SHP77 (cell line): ENCODE measurements around the gene PTPRK.
"Not testable (repeated sequence)": the region's sequence is repeated elsewhere in the genome, so short reads cannot be mapped to it uniquely, and the experiment has no call there.

Experiments used
- DNase-seq, 2 experiments: peaks; one replicate each; lab custom pipeline; 2025; lab: John Stamatoyannopoulos, UW

PTPRK gene

DNA sequence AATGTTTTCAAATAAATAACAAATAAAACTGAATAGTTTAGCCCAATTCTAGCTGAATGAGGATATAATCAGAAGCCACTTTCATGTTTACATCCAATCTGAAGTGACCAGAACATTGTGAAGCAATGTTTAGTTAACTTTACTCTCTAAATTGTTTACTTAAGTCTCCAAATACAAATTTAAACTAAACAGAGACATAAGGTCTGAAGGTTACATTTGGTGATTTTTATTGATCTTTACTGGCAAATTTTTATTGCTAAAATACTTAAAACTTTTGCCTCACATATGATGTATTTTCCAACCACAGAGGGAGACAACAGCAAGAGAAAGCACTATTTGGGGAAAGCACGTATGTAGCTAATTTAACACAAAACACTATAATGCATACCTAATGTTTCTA lies 512.7 kb downstream of the PTPRK start:
- DNase-seq, result no peak

DNA sequence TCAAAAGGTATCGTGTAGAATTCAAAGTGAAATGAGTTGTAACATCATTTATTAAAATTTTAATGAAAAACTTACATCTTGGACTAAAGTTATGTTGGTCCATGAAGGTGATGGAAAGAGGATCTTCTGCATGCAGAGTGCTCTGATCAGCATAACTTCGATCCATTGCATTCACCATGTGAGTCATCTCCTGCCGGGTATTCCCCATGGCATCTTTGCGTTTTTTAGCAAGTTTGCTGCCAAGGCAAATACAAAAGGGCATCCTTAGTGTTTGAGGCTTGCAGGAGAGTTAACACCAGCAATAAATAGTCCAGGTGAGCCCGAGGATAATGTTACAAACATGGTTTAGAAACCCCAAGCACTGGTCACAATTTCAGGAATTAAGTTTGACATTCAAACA lies 515.4 kb downstream of the PTPRK start:
- no peak for DNase-seq

DNA sequence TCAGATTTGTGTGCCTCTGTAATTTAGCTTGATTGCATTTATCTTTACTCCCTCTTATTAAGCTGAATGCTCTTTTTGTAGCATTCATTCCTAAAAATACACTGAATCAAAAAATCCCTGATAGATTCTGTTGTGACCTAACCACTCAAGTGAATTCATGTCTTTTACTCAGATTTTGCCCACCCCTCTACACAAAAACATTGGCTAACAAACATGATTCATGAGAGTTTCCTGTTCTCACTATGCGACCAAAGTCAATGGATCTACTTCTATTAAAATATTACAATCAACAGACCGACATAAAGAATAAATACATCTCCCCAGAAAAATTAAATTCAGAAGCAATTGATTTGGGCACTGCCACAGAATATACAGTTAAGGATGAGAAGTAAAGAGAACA lies 520.0 kb downstream of the PTPRK start:
- DNase-seq, result no peak

DNA sequence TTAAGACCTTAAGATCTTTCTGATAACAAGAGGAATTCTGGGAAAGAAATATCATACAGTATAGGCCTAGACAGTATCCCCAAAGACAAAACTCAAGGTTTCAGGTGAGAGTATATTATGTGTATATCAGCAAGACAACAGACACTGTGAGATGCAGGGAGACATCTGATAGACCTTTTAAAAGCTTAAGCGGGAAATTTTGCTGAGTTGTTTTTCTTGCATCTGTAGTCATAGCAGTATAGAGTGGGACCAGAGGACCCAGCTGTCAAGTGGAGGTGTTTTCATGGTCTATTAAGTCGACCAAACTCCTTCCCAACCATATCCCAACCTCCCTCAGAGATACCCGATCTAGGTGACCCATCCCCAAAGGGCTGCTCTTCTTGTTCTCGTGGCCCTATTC lies 521.4 kb downstream of the PTPRK start:
- no peak for DNase-seq

DNA sequence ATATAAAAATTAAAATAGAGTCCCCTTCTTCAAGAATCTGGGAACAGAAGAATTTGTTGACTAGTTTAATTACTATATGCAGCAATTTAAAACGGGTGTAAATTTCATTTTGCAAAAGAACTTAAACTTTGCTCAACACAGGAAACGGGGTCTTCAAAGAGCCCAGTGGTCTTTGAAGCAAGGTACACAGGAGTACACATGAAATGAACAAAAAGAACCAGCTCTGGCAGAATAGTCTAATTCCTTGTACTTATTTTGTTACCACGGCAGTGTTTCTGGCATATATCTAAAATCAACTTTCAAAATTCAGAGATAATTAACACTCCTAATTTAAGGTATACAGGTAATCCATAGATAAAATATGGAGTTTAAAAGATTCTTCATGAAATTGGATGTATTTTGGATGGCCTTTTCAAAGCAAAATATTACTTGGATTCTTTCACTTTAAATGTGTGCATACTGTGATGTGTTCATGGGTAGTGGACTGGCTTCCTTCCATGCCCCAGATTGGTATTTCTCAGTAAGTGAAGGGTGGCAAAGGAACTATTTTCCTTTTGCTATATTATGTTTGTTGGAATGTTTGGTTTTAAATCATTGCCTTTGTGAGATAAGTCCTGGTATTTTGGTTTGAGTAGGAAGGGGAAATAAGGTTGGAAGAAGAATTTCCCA lies 522.8 kb downstream of the PTPRK start:
- no peak for DNase-seq

DNA sequence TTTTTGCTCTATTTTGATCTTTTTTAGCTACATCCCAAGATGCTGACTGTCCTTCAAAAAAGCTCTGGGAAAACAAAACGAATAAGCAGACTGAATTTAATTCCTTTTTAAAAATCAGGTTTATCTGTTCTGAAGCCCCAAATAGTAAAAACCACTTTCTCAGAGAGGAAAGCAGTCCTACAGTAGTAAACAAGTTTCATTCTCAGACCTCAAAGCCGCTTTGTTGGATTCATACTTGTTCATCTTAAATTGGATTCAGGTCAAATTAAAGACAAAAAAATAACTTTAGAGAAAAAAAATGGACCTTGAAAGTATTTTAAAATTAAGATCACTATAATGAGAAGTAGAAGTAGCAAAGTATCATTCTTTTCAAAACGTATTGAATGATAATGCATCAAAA lies 523.5 kb downstream of the PTPRK start:
- no peak for DNase-seq

DNA sequence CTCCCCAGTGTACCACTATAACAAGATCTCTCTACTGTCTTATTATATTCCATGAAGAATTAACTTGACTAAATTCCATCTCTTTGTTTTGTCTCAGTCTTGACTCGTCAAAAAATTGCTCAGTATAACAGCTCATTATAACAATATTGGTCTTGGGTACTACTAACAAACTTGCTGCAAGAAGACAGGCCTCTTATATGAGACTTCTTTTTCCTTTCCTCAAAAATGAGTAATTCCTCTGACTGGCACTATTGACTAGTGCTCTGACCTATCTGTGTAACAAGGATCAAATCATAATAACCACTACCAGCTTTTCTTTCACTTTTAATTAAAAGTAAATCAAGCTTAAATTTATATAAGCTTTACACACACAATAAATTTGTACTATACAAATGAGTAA lies 528.3 kb downstream of the PTPRK start:
- DNase-seq, result no peak

DNA sequence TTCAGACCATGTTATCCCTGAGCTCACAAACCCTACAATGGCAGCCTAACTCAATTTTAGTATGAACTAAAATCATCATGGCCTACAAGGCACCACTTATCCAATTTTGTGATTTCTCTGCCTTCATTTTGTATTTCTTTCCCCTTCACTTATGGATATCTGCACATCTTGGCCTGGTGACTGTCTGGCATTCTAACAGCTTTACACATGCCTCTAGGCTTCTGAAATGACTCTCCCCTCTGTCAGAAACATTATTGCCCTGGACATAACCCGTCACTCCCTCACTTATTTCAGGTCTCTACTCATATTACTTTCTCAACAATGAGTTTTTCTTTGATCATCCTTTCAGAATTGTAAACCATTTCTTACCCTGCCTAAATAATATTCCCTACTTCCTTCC lies 530.3 kb downstream of the PTPRK start:
- DNase-seq, result no peak

DNA sequence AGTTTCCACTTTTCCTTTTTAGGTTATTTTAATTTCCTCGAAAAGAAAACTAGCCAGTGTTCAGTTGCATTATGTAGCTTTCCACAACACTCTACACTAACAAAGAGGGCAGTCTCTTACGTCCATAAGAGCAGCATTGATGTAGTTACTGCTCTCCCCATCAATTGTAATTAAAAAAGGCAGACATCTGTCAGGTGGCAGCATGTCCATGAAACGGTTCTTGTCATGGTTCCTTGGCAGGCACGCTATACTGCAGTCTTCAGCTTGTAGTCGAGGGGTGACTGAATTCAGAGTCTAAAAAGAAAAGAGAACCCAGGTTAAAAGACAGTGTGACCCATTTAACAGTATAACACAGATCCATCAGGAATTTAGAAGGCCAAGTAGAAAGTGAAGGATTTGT lies 539.4 kb downstream of the PTPRK start:
- DNase-seq, result no peak

DNA sequence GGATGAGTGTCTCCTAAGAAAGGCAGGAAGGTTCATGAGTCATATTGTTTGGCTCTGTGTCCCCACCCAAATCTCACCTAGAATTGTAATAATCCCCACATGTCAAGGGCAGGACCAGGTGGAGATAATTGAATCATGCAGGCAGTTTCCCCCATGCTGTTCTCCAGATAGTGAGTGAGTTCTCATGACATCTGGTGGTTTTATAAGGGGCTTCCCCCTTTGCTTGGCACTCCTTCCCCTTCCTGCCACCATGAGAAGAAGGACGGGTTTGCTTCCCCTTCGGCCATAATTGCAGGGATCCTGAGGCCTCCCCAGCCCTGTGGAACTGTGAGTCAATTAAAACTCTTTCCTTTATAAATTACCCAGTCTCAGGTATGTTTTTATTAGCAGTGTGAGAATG lies 542.2 kb downstream of the PTPRK start:
- DNase-seq, result not testable (repeated sequence)

DNA sequence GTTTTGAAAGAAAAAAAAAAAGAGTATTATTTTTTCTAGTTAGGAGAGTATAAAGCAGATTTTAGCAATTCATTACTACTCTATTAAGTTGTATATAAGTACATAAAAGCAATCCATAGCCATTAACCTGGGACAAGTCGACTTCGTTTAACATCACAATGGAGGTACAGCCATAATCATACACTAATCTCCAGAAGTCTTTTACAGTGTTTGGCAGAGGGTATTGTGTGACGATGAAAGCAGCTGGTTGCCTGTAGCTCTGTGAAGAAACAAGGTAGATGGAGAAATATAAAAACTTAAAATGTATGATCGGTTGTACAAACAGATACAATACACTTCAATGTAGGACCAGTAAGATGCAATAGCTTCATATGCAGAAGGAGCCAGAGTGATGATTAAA lies 543.6 kb downstream of the PTPRK start:
- no peak for DNase-seq

DNA sequence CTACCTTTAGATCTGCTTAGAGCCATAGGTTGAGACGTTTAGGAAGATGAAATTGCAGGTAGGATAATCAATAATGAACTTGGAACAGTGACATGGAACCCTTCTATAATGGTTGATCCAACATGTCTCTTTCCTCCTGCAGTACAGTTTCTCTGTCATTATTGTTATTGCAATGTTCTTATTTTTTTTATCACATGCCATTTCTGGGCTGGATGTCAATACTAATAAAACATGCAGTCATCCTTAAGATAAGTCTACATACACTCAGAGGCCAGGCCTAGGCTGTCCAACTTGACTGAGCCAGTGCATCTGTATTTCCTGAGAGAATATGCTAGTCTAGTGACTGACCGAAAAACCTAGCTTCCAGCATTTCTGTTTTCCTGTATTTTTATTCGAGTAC lies 544.3 kb downstream of the PTPRK start:
- DNase-seq, result no peak

DNA sequence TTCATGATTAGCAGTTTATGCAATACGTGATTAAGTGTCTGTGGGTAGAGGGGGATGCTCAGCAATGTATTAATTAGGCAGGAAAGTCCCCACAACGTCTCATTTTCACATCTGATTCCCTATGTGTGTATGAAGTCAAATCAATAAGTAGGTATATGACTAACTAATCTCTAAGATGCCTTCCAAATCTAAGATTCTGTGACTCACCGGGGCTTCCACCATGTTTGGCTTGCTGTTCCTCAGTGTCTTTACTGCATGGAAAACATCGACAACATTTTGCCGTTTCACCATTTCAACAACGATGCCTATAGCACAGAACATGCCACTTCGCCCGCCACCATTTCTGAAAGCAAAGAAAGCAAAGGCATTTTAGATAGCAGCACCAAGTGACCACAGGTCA lies 547.6 kb downstream of the PTPRK start:
- DNase-seq, result no peak

DNA sequence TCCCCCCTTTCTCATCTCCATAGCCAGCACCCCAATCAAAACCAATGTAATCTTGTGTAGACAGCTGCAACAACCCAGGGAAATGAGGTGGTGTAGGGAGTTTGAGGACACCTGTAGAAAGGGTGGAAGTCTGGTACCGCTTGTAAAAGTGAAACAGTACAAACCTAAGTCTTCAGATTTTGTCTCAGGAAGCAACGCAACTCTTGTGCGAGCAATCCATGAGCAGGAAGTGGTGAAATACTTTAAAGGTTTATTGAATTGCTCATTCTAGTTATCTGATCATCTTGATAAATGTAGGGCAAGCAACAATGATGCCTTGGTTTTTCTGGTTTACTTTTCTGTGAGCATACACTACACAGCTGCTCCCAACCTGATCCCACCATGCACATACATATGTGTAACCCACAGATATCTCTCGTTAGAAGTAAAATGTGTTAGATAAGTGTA lies 548.4 kb downstream of the PTPRK start:
- DNase-seq, result no peak

DNA sequence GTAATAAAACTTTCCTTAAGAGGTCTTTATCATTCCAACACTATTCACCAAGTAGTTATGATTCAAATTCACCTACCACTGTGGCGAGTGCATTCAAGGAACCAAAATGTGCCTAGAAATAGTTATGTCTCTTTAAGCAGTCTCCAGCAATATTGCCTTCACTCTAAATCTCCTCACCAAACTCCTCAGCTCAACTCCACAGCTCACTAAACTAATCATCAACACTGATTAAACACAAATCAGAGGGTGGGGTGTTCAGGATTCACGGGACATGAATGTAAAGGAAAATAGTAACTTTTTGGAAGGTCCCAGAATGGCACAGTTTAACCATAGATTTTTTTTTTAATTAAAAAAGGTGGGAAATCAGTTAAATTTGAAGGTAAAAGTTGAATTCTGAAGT lies 549.0 kb downstream of the PTPRK start:
- no peak for DNase-seq

DNA sequence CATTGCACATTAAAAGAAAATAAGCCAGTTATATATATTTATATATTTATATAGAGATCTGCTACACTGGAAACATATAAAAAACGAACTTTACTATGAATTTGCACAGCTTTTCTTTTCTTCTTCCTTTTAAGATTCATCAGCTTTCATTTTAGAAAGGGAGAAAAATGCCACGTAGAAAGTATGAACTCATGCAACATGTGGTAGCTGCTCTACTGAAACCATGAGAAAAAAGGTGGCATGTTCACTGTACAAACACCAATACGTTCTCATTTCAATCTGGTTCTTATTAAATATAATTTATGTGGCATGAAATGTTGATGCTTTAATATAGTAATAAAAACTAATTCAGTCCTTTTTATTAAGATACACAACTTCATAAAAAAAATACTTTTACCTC lies 550.7 kb downstream of the PTPRK start:
- DNase-seq, result no peak

DNA sequence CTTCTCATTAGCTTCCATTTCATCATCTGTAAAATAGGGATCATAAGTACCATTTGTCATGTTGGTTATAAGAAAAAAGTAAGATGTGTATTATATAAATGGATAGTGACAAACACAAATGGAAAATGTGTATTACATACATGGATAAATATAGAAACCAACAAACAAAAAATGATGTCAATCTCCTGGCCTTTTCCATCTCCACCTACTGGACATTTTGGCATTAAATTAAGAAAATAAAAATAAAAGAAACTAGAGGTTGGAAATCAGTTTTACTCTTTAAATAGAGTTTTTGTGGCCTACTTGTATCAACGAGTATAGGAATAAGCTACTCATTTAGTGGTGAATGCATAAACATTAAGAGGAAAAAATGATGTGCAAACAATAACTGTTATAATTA lies 552.0 kb downstream of the PTPRK start:
- DNase-seq, result no peak

DNA sequence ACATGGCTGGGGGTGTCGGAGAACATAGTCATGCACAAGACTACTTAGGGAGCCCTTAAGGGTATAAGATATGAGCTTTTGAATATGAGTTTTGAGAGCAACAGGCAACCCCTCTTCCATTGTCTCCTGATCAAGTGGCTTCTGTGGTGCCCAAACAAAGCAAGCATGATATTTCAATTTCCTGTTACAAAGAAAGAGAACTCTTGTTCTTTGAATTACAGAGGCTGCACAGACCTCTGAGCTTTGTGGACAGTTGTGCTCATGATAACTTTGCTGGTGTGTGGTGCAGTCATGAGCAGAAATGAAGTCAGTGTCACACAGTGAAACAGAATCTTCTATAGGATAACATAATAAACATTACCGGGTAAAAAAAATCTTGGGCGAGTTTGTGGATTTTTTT lies 552.7 kb downstream of the PTPRK start:
- no peak for DNase-seq

DNA sequence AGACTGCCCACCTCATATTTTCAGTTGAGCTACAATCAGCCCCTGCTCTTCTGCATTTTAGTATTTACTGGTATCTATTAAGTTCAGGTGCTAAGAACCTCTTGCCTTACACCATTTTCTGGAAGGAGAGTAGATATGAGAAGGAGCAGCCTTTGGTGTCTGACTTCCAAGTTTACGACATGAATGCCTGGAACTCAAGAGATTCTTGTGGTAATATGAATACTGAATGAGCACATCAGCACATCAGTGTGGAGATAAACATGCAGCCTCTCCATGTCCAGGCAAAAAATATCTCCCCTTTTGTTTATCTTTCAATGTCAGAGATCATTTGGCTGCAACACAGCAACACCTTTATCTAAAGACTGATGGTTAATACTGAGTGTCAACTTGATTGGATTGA lies 553.8 kb downstream of the PTPRK start:
- DNase-seq, result no peak

DNA sequence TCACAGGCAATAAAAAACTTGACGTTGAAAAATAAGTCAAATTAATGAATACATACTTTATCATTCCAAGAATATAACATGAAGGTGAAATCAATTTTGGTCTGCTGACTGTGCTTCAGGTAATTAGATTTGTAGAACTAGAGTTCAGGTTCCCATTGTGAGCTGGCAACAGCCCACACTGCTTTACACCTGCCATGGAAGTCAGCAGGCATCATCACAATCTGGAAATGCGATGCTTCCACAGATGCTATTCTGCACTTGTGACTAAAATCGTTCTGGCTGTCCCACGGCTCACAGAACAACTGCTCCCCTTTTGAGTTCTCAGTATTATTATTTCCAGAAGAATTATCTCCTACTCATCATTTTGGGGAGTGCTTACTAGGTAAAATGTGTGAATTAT lies 556.9 kb downstream of the PTPRK start:
- DNase-seq, result no peak

DNA sequence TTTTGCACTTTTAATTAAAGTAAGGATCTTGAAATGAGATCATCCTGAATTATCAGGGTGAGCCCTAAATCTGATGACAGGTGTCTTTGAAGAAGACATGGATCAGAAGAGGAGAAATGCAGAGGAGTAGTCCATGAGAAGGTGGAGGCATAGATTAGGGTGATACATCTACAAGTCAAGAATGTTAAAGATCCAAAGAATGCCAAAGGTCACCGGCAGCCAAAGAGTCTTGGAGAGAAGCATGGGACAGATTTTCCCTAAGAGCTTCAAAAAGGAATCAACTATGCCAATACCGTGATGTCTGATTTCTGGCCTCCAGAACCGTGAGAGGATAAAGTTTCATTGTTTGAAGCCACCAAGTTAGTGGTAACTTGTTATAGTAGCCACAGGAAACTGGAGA lies 560.5 kb downstream of the PTPRK start:
- no peak for DNase-seq

DNA sequence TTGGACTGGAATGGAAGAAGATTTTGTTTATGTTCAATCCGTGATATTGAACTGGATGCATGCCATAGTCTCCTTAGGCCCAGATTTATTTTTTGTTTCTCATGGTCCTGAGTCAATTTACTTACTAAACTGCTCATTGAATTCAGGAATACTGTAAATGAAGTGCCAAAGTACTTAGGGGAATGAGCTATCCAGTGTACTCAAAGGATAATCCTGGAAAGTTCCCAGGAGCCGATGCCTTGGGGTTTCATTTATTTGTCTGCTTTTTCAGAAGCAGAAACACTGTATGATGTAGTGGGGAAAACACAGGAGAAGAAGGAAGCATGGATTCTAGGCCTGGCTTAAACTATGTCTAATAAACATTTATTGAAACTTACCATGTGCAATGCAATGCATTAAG lies 563.4 kb downstream of the PTPRK start:
- DNase-seq, result no peak

DNA sequence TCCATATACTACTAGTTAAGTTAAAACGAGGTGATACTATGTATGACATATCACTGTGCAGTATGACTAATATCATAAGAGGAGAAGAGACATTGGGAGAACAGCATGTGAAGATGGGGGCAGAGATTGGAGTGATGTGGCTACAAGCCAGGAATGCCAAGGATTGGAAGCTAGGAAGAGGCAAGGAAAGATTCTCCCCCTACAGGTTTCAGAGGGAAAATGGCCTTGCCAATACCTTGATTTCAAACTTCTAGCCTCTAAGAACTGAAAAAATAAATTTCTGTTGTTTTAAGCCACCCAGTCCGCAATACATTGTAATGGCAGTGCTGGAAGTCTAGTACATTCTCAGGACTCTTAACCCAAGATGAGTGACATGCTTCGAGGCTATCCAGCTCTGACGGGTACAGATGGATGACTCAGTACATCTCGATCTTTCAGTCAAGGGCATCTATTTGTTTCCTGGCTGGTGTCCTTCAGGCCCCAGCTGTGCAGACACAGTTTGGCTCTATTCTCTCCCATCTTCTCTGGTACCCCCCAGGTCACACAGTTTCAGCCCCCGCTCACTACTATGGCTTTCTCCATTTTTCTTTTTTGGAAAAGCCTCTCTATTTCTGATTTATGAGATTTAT lies 564.0 kb downstream of the PTPRK start:
- DNase-seq, result no peak

DNA sequence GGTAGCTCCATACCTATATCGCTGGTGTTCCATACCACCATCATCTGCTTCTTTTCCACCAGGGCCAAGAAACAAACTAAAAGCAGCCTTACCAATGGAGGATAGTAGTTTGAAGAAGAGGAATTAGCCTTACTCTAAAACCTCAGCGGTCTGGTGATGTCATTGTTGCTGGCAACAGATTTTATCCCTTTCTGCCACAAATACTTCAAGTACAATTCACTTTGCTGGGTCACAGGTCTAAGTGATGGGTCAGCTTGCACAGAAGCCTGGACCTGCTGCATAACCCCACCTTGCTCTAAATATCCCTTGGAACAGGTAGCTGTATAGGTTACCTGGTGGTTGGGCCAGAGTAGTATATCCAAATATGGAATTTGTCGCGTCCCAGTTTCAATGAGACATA lies 566.3 kb downstream of the PTPRK start:
- no peak for DNase-seq
